OCI-LY1 (cell line): ENCODE data around the gene NOL8.
A peak's percentile ranks its signal among the peaks of the same experiment; 100 is the strongest.

ENCODE experiments used
- H2AFZ ChIP-seq: fragments of 200-600 bp; sonication (generic), shearing (Covaris generic); 2 replicates; pipeline ENCODE4 v1.6.0; 2014; ENCODE audit warnings: antibody characterized with exemption, mild to moderate bottlenecking, low read length
- H3F3A ChIP-seq: fragments of 200-600 bp; sonication (generic), shearing (Covaris generic); 2 replicates; pipeline ENCODE4 v1.6.0; 2014; ENCODE audit warnings: mild to moderate bottlenecking, antibody characterized with exemption, low read length, moderate library complexity; ENCODE audit not compliant: insufficient read depth
- H3K27ac ChIP-seq: fragments of 200-600 bp; sonication (generic); 2 replicates; pipeline ENCODE4 v1.5.1; 2014; ENCODE audit warnings: low read length, mixed run types, mild to moderate bottlenecking, low read depth; ENCODE audit not compliant: poor library complexity, severe bottlenecking
- H3K27me3 ChIP-seq: fragments of 200-600 bp; sonication (generic); 2 replicates; pipeline ENCODE4 v1.6.0; 2014; ENCODE audit warnings: antibody characterized with exemption, mild to moderate bottlenecking, low read length, moderate library complexity; ENCODE audit not compliant: insufficient read depth
- H3K36me3 ChIP-seq: fragments of 200-600 bp; sonication (generic); 2 replicates; pipeline ENCODE4 v1.6.1; 2014; ENCODE audit warnings: mild to moderate bottlenecking, antibody characterized with exemption, low read length, moderate library complexity, mixed read lengths; ENCODE audit not compliant: insufficient read depth
- H3K4me1 ChIP-seq: fragments of 200-600 bp; sonication (generic); 2 replicates; pipeline ENCODE4 v1.5.1; 2014; ENCODE audit warnings: mild to moderate bottlenecking, low read length, moderate library complexity; ENCODE audit not compliant: insufficient read depth, severe bottlenecking
- H3K4me2 ChIP-seq: fragments of 200-600 bp; sonication (generic), shearing (Covaris generic); 2 replicates; pipeline ENCODE4 v1.6.1; 2014; ENCODE audit warnings: low read length
- H3K4me3 ChIP-seq: fragments of 200-600 bp; sonication (generic); 2 replicates; pipeline ENCODE4 v1.5.1; 2014; ENCODE audit warnings: low read length, low read depth, mild to moderate bottlenecking, mixed read lengths; ENCODE audit not compliant: poor library complexity, severe bottlenecking
- H3K79me2 ChIP-seq: fragments of 200-600 bp; shearing (Covaris generic); 2 replicates; pipeline ENCODE4 v1.6.1; 2016; ENCODE audit warnings: mixed run types, low read length, mixed read lengths; ENCODE audit not compliant: insufficient read depth
- H3K9ac ChIP-seq: fragments of 200-600 bp; sonication (generic), shearing (Covaris generic); 2 replicates; pipeline ENCODE4 v1.6.1; 2014; ENCODE audit warnings: mild to moderate bottlenecking, low read length, mixed read lengths
- H3K9me2 ChIP-seq: fragments of 200-600 bp; sonication (generic), shearing (Covaris generic); 2 replicates; pipeline ENCODE4 v1.6.1; 2014; ENCODE audit warnings: low read depth, mild to moderate bottlenecking, low read length, mixed read lengths
- H3K9me3 ChIP-seq: fragments of 200-600 bp; shearing (Covaris generic); 2 replicates; pipeline ENCODE4 v1.6.1; 2014; ENCODE audit warnings: low read length, mixed read lengths
- H4K20me1 ChIP-seq: fragments of 200-600 bp; sonication (generic), shearing (Covaris generic); 2 replicates; pipeline ENCODE4 v1.6.0; 2016; ENCODE audit warnings: mild to moderate bottlenecking, low read length; ENCODE audit not compliant: insufficient read depth
- EZH2 ChIP-seq: fragments of 200-600 bp; sonication (generic), shearing (Covaris generic); IDR thresholded peaks from 2 replicates; pipeline ENCODE4 v1.8.0; 2017; ENCODE audit warnings: borderline replicate concordance, mixed run types, mild to moderate bottlenecking, antibody characterized with exemption, low read length, moderate library complexity, mixed read lengths
- TF ChIP-seq, protein P1 (sequence below): fragments of 200-600 bp; sonication (generic), shearing (Covaris generic); IDR thresholded peaks from 2 replicates; pipeline ENCODE4 v1.5.1; 2017; ENCODE audit warnings: mild to moderate bottlenecking, antibody characterized with exemption, low read length, moderate library complexity, mixed read lengths

Gene NOL8

GRCh38 chr9:92325269-92325990 lies at the start of gene NOL8, which contains the start of gene CENPP:
NOL8 (minus strand) TSS chr9:92325350; CDS start chr9:92324161, 1,189 bp downstream.
CENPP (plus strand) TSS chr9:92325953.
- H3K9me3 ChIP-seq: no peaks in the 10 kb centered on the region
- H3F3A ChIP-seq: no peaks in the 10 kb centered on the region
- peak within 1 kb of the TSS; percentile 71 for H3K9ac ChIP-seq
- H2AFZ ChIP-seq: 0 out of 2 replicates have a peak within 1 kb of the TSS, but pooled peaks have one; percentile 23
- peak within 1 kb of the TSS; percentile 63 for H3K27ac ChIP-seq
- peaks cover 27% of the 10 kb centered on the region for H3K36me3 ChIP-seq
- no peaks in the 10 kb centered on the region for H3K9me2 ChIP-seq
- H4K20me1 ChIP-seq: no peaks in the 10 kb centered on the region
- H3K79me2 ChIP-seq: peaks cover 44% of the 10 kb centered on the region
- TF ChIP-seq EZH2: no peak
- TF ChIP-seq, protein P1, sequence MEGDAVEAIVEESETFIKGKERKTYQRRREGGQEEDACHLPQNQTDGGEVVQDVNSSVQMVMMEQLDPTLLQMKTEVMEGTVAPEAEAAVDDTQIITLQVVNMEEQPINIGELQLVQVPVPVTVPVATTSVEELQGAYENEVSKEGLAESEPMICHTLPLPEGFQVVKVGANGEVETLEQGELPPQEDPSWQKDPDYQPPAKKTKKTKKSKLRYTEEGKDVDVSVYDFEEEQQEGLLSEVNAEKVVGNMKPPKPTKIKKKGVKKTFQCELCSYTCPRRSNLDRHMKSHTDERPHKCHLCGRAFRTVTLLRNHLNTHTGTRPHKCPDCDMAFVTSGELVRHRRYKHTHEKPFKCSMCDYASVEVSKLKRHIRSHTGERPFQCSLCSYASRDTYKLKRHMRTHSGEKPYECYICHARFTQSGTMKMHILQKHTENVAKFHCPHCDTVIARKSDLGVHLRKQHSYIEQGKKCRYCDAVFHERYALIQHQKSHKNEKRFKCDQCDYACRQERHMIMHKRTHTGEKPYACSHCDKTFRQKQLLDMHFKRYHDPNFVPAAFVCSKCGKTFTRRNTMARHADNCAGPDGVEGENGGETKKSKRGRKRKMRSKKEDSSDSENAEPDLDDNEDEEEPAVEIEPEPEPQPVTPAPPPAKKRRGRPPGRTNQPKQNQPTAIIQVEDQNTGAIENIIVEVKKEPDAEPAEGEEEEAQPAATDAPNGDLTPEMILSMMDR: no peak
- peaks cover 33% of the 10 kb centered on the region for H3K4me1 ChIP-seq
- no peaks in the 10 kb centered on the region for H3K27me3 ChIP-seq
- H3K4me3 ChIP-seq: peak within 1 kb of the TSS; percentile 86
- peak within 1 kb of the TSS; percentile 85 for H3K4me2 ChIP-seq

- Histone ChIP-seq H2AFZ (no peak overlapping the region), H4K20me1 (no peaks in the 10 kb centered on the region), H3K27ac (no peak overlapping the region), H3K4me1 (no peaks in the 10 kb centered on the region), H3F3A (no peaks in the 10 kb centered on the region), H3K79me2 (peaks cover 7% of the 10 kb centered on the region; the same call in 1 of the 2 replicates), H3K4me2 (no peak overlapping the region), H3K9ac (no peak overlapping the region), H3K27me3 (no peaks in the 10 kb centered on the region), H3K4me3 (no peak overlapping the region), H3K9me3 (peaks cover 4% of the 10 kb centered on the region; the same call in 1 of the 2 replicates), H3K36me3 (peaks cover 3% of the 10 kb centered on the region; the same call in 1 of the 2 replicates), H3K9me2 (no peaks in the 10 kb centered on the region)
- TF ChIP-seq, protein P1: no peak
- no peak for TF ChIP-seq EZH2
These were observed 48.0 kb upstream of the NOL8 start for GRCh38 chr9:92373167-92373566.

- H3K4me1 ChIP-seq: no peaks in the 10 kb centered on the region
- H3F3A ChIP-seq: no peaks in the 10 kb centered on the region
- no peak overlapping the region for H2AFZ ChIP-seq
- H3K27me3 ChIP-seq: no peaks in the 10 kb centered on the region
- H3K4me3 ChIP-seq: no peak overlapping the region
- TF ChIP-seq, protein P1: no peak
- TF ChIP-seq EZH2: no peak
- peaks cover 4% of the 10 kb centered on the region; the same call in 1 of the 2 replicates for H3K9me3 ChIP-seq
- H3K79me2 ChIP-seq: peaks cover 7% of the 10 kb centered on the region; the same call in 1 of the 2 replicates
- H3K9ac ChIP-seq: no peak overlapping the region
- no peaks in the 10 kb centered on the region for H3K9me2 ChIP-seq
- peaks cover 3% of the 10 kb centered on the region; the same call in 1 of the 2 replicates for H3K36me3 ChIP-seq
- no peaks in the 10 kb centered on the region for H4K20me1 ChIP-seq
- no peak overlapping the region for H3K27ac ChIP-seq
- no peak overlapping the region for H3K4me2 ChIP-seq
These were observed 43.9 kb upstream of the NOL8 start for GRCh38 chr9:92369075-92369474.
